ENCODE data around the gene OCRL.

The OCRL gene

DNA sequence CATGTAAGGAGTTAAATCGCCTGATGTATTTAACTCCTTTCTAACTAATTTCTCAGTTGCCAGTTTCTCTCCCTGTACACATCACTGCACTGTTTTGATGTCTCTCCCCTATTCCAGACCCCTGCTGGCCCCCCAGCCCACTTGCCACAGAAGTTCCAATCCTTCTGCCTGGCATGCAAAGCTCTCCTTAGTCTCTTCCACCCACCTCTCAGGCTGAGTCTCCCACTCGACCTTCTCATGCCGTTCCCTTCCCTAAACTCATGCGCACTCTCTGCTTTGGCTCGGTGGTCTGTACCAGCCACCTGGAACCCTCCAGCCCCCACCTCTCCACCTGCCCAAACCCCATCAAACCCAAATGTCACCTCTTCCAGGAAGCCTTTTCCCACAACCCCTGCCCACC lies 57.8 kb downstream of the OCRL start:
- Histone ChIP-seq H3K4me3 (no peak overlapping the region), H3K9me3 (no peaks in the 10 kb centered on the region), H3K36me3 (peaks cover 0 to 13% (median 0%) of the 10 kb centered on the region in 3 donors), H3K27ac (no peak overlapping the region), H3K27me3 (no peaks in the 10 kb centered on the region), H3K4me1 (peaks cover 0 to 7% (median 0%) of the 10 kb centered on the region in 4 donors)
- intact Hi-C loops (cut with DNase I; ENCODE audit: low total_unique reads): loop anchor here (10.0 kb wide), 1 partner anchor 437 kb away; no protein-coding TSS in a partner anchor
- no peak for DNase-seq
- TF ChIP-seq CTCF (IDR thresholded peaks at IDR 0.05): no peak

DNA sequence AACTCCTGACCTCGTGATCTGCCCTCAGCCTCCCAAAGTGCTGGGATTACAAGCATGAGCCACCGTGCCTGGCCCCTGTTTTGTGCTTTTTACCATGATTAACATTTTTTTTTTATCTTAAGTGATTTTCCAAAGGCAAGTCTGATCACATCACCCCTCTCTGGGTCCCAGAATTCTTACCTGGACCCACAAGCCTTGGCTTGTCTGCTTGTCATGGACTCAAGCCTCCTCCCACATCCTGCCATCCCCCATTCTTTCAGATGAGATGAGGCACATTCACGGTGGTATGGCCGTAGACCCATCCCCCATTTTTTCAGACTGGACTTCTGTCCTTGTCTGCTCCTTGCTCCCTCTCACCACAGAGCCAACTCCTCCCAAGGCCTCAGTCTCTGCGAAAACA lies 59.4 kb downstream of the OCRL start:
- Histone ChIP-seq H3K27ac (no peak overlapping the region), H3K4me1 (peaks cover 0 to 11% (median 0%) of the 10 kb centered on the region in 4 donors)
- intact Hi-C loops (cut with DNase I; ENCODE audit: low total_unique reads): loop anchor here (10.0 kb wide), 1 partner anchor 435 kb away; no protein-coding TSS in a partner anchor

GRCh38 chrX:129599996-129600395 lies 59.9 kb downstream of the OCRL start:
- no peak overlapping the region for H3K4me3 ChIP-seq
- TF ChIP-seq CTCF (IDR thresholded peaks at IDR 0.05): no peak
- intact Hi-C loops (cut with DNase I; ENCODE audit: low total_unique reads): loop anchor here (10.0 kb wide), 3 partner anchors 225 to 435 kb away; partner anchors contain the start of gene UTP14A
- no peaks in the 10 kb centered on the region for H3K27me3 ChIP-seq
- peaks cover 0 to 14% (median 0%) of the 10 kb centered on the region in 4 donors for H3K4me1 ChIP-seq
- H3K36me3 ChIP-seq: no peaks in the 10 kb centered on the region
- no peaks in the 10 kb centered on the region for H3K9me3 ChIP-seq
- H3K27ac ChIP-seq: no peak overlapping the region
- no peak for DNase-seq

More for the DNA sequence above, 59.4 kb downstream of the OCRL start:
- TF ChIP-seq CTCF (IDR thresholded peaks at IDR 0.05): no peak
- H3K27me3 ChIP-seq: no peaks in the 10 kb centered on the region
- peaks cover 0 to under 1% (median 0%) of the 10 kb centered on the region in 3 donors for H3K36me3 ChIP-seq
- no peak overlapping the region for H3K4me3 ChIP-seq
- no peak for DNase-seq
- no peaks in the 10 kb centered on the region for H3K9me3 ChIP-seq

DNA sequence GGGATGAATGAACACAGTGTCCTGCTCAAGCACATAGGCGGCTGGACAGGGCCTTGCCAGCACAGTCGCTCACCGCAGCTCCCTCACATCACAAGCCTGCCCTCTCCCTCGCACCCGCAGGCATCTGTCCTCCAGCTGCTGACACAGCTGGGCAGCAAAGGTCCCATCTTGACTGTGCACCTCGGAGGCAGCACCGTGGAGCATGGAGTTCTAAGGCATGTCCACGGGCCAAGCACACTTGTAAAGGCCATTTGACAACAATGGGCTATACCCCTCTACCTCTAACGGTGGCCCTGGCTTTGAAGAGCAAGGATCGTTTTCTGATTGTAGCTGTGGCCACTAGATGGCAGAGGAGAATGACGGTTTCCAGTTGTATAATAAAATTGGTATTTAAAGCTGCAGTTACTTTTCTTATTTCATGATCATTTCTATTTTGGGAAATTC lies 60.9 kb downstream of the OCRL start:
- intact Hi-C loops (cut with DNase I; ENCODE audit: low total_unique reads): loop anchor here (10.0 kb wide), 2 partner anchors 224 to 304 kb away; partner anchors contain the start of gene UTP14A
- peak; percentile 37 to 41 for TF ChIP-seq CTCF (IDR thresholded peaks at IDR 0.05)
- DNase-seq: no peak
- Histone ChIP-seq H3K27ac (peak overlapping the region in 1 of 2 donors; percentile 59), H3K4me3 (no peak overlapping the region), H3K4me1 (peaks cover 0 to 14% (median 0%) of the 10 kb centered on the region in 4 donors), H3K27me3 (no peaks in the 10 kb centered on the region), H3K9me3 (no peaks in the 10 kb centered on the region), H3K36me3 (no peaks in the 10 kb centered on the region)

- H3K27ac ChIP-seq: no peak overlapping the region
These were observed 66.9 kb downstream of the OCRL start for GRCh38 chrX:129606918-129607317.

More at GRCh38 chrX:129606918-129607317, 66.9 kb downstream of the OCRL start:
- no peaks in the 10 kb centered on the region for H3K36me3 ChIP-seq
- H3K4me3 ChIP-seq: no peak overlapping the region
- peaks cover 0 to 9% (median 0%) of the 10 kb centered on the region in 4 donors for H3K4me1 ChIP-seq
- peak; percentile 52 to 72 for TF ChIP-seq CTCF (IDR thresholded peaks at IDR 0.05)
- no peaks in the 10 kb centered on the region for H3K27me3 ChIP-seq
- DNase-seq: peak in 1 of 2 donors; percentile 33
- H3K9me3 ChIP-seq: no peaks in the 10 kb centered on the region
- intact Hi-C loops (cut with DNase I; ENCODE audit: low total_unique reads): loop anchor here (10.0 kb wide), 2 partner anchors 218 to 298 kb away; partner anchors contain the start of gene UTP14A

All from tibial artery (tissue), 4 donors.